ENCODE results near the gene VAMP2. TPM values are rescaled to one million over a fixed set of nuclear protein-coding genes. Genes with fewer than 3 reads are reported as not detected.

VAMP2 gene
- total and polyA plus RNA-seq, 9 of the 15 experiments (the other 6 are each of a cell fraction or from before 2014, with no cell fraction given) = 2.3 to 31.8 (median 6.0) TPM

GRCh38 chr17:8145811-8146210 is 16.9 kb downstream of the VAMP2 start:
- Histone ChIP-seq H3K9me1 (ENCODE audit: control insufficient read depth, insufficient read depth, low read length) (no peaks in the 10 kb centered on the region), H3K9me3 (replicated peaks; ENCODE audit: control insufficient read depth, insufficient read depth, low read depth, low read length) (no peaks in the 10 kb centered on the region), H3K27me3 (ENCODE audit: control insufficient read depth in 2 of 2, insufficient read depth in 2 of 2, low read length in 2 of 2) (no peaks in the 10 kb centered on the region), H3K36me3 (ENCODE audit: control insufficient read depth, insufficient read depth, low read length) (peaks cover 75% of the 10 kb centered on the region; the same call in 2 of the 3 replicates), H2AFZ (ENCODE audit: low read depth, low read length) (no peak overlapping the region), H3K9ac (ENCODE audit: insufficient read depth in 1 of 2, low read depth in 2 of 2, low read length in 2 of 2) (no peak overlapping the region; a peak in 1 of 4 replicates), H3K4me3 (no peak overlapping the region), H3K4me1 (replicated peaks in 1 of 2; ENCODE audit: control insufficient read depth in 2 of 2, insufficient read depth in 2 of 2, low read length in 2 of 2) (peaks cover 0 to 25% of the 10 kb centered on the region in 2 experiments; a peak in 3 of 5 replicates), H3K79me2 (ENCODE audit: control insufficient read depth, insufficient read depth, low read length) (peaks cover 7% of the 10 kb centered on the region), H3K4me2 (ENCODE audit: insufficient read depth, low read length) (no peak overlapping the region), H4K20me1 (replicated peaks; ENCODE audit: control insufficient read depth, insufficient read depth, low read length) (0 out of 2 replicates have a peak, but pooled peaks cover 2% of the 10 kb centered on the region), H3K27ac (ENCODE audit: extremely low read depth, low read depth, low read length) (no peak overlapping the region)
- ChIA-PET POLR2A (interaction anchor here (1.0 kb wide), 1 partner anchor 13 kb away, joined by 5 read pairs; no protein-coding TSS in a partner anchor), CTCF (ENCODE audit: low intra/inter-chr PET ratio) (no interaction called here)
- no peak for TF ChIP-seq E2F4 (CRISPR knock-in tag; IDR thresholded peaks at IDR 0.05; ENCODE audit: low read depth)
- TF ChIP-seq STAT5B (CRISPR knock-in tag; IDR thresholded peaks at IDR 0.05) = no peak
- no peak for TF ChIP-seq CEBPB (tag; IDR thresholded peaks at IDR 0.05)
- TF ChIP-seq SMAD1 (IDR thresholded peaks at IDR 0.05; ENCODE audit: low read depth, low read length, partially characterized antibody) = no peak
- no peak for TF ChIP-seq JUN (IDR thresholded peaks at IDR 0.05; ENCODE audit: borderline replicate concordance, low read depth, low read length)
- TF ChIP-seq JUN (CRISPR knock-in tag; IDR thresholded peaks at IDR 0.05; ENCODE audit: borderline replicate concordance) = no peak
- no peak for TF ChIP-seq POLR3A (IDR thresholded peaks at IDR 0.05; ENCODE audit: borderline replicate concordance, extremely low read depth, insufficient read depth, insufficient read length)
- TF ChIP-seq RERE (CRISPR knock-in tag; IDR thresholded peaks at IDR 0.05; ENCODE audit: borderline replicate concordance) = no peak
- TF ChIP-seq NFATC3 (IDR thresholded peaks at IDR 0.05) = no peak
- TF ChIP-seq DEAF1 (CRISPR knock-in tag; IDR thresholded peaks at IDR 0.05) = no peak
- TF ChIP-seq ZNF174 (CRISPR knock-in tag; IDR thresholded peaks at IDR 0.05) = no peak
- TF ChIP-seq MYNN (IDR thresholded peaks at IDR 0.05) = no peak
- TF ChIP-seq MYNN (CRISPR knock-in tag; IDR thresholded peaks at IDR 0.05) = no peak
- TF ChIP-seq GTF2A2 (tag; IDR thresholded peaks at IDR 0.05) = no peak
- no peak for TF ChIP-seq ILK (tag; IDR thresholded peaks at IDR 0.05; ENCODE audit: borderline replicate concordance, low read depth)
- 40% methylated on average over 1 of the region's 12 CpGs for WGBS (ENCODE audit: insufficient coverage, low coverage, missing lambda C conversion rate)
- intact Hi-C loops (cut with micrococcal nuclease) (no loop called here), in situ Hi-C loops (cut with MboI) (no loop called here)
- FAIRE-seq (no peak), DNase-seq (ENCODE audit: extremely low read depth in 1 of 4, low spot score in 3 of 4) (no peak), ATAC-seq (no peak)
- BruUV-seq (replicated peaks) = no TSS peak
